Measurements from ENCODE around the gene PLAC1.

PLAC1 gene

DNA sequence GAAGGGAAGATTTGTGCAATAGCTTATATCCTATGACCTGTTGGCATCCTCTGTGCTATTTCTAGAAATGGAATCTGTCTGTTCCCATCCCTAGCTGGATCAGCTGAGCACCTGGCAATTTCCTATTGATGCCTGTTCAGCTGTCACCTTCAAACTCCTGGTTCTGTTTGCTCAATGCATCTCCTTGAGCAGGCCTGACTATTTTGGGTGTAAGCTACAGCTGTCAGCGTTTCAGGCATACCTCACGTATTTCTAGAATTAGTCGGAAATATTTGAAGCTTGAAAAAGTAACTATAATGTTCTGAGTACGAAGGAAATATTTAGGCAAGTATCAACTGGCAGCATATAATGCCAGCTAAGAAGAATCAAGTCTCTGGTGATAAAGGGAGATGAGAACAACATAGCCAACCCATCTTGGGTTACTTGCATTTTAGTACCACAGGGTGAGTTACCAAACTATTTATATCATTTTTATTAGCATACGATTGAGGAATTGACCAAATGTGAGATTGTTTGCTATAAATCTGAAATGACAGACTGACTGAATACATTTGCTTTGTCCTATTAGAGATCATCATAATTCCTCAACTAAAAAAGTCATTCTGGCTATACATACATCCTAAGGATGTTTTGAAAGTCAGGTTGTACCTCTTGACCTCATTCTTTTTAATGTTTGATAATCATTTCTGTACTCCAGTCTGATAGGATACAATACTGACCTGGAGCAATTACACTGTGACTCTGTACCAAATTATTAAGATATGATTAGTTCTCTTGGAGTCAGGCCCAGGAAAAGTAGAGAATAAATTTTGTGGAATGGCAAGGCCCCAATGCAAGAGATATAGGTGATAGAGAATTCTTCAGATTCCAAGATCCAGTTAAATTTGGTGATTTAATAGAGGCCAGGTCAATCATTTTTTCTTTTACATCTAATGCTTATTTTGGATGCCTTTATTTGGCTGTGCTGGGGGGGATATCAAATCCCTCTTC is 36.4 kb upstream of the PLAC1 start:
- Histone ChIP-seq H3K27ac (ENCODE audit: low read depth, low read length) (no peak overlapping the region), H3K27me3 (ENCODE audit: control insufficient read depth, low read length) (no peaks in the 10 kb centered on the region)
- TF ChIP-seq, protein P1, sequence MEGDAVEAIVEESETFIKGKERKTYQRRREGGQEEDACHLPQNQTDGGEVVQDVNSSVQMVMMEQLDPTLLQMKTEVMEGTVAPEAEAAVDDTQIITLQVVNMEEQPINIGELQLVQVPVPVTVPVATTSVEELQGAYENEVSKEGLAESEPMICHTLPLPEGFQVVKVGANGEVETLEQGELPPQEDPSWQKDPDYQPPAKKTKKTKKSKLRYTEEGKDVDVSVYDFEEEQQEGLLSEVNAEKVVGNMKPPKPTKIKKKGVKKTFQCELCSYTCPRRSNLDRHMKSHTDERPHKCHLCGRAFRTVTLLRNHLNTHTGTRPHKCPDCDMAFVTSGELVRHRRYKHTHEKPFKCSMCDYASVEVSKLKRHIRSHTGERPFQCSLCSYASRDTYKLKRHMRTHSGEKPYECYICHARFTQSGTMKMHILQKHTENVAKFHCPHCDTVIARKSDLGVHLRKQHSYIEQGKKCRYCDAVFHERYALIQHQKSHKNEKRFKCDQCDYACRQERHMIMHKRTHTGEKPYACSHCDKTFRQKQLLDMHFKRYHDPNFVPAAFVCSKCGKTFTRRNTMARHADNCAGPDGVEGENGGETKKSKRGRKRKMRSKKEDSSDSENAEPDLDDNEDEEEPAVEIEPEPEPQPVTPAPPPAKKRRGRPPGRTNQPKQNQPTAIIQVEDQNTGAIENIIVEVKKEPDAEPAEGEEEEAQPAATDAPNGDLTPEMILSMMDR (IDR thresholded peaks at IDR 0.05; ENCODE audit: low read depth, low read length, poor library complexity, severe bottlenecking): no peak
- TF ChIP-seq EZH2phosphoT487 (IDR thresholded peaks at IDR 0.05; ENCODE audit: borderline replicate concordance, low read length): no peak

DNA sequence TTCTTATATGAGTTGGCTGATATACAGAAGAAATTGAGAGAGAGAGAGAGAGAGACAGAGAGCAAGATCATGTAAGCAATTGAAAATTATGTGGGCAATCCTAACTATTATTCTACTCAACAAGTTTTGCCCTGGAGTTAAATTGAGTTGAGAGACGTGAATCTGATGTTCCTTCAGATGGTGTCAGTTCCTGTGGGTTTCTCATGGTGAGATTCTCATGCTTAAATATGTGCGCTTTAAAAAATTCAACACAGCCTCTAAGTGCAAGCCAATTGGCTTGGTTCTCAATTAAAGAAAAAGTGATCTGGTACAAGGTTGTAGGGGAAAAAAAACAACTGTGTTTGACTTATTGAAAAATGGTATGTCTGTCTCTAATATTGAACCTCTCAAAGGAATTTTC is 35.4 kb upstream of the PLAC1 start:
- Histone ChIP-seq H3K36me3 (ENCODE audit: control insufficient read depth, low read length) (no peaks in the 10 kb centered on the region), H3F3A (ENCODE audit: control insufficient read depth, insufficient read depth) (no peaks in the 10 kb centered on the region), H3K9me2 (replicated peaks; ENCODE audit: control insufficient read depth, low read length) (no peaks in the 10 kb centered on the region), H4K20me1 (ENCODE audit: control insufficient read depth, insufficient read depth, low read depth, low read length) (no peaks in the 10 kb centered on the region), H3K9me3 (ENCODE audit: control insufficient read depth, insufficient read depth, low read length) (no peaks in the 10 kb centered on the region), H3K79me2 (ENCODE audit: control insufficient read depth, low read length) (no peaks in the 10 kb centered on the region), H3K4me2 (ENCODE audit: low read length) (no peak overlapping the region), H3K4me3 (ENCODE audit: low read length) (no peak overlapping the region), H3K4me1 (ENCODE audit: control insufficient read depth, low read length) (no peaks in the 10 kb centered on the region), H3K27ac (ENCODE audit: low read depth, low read length) (no peak overlapping the region), H3K27me3 (ENCODE audit: control insufficient read depth, low read length) (no peaks in the 10 kb centered on the region)
- TF ChIP-seq, protein P1 (IDR thresholded peaks at IDR 0.05; ENCODE audit: low read depth, low read length, poor library complexity, severe bottlenecking): no peak
- TF ChIP-seq EZH2phosphoT487 (IDR thresholded peaks at IDR 0.05; ENCODE audit: borderline replicate concordance, low read length): no peak

More for the DNA sequence above, 36.4 kb upstream of the PLAC1 start:
- no peak overlapping the region for H3K4me3 ChIP-seq (ENCODE audit: low read length)
- no peak overlapping the region for H3K4me2 ChIP-seq (ENCODE audit: low read length)
- H3K9me2 ChIP-seq (replicated peaks; ENCODE audit: control insufficient read depth, low read length): no peaks in the 10 kb centered on the region
- H3K36me3 ChIP-seq (ENCODE audit: control insufficient read depth, low read length): no peaks in the 10 kb centered on the region
- no peaks in the 10 kb centered on the region for H4K20me1 ChIP-seq (ENCODE audit: control insufficient read depth, insufficient read depth, low read depth, low read length)
- H3F3A ChIP-seq (ENCODE audit: control insufficient read depth, insufficient read depth): no peaks in the 10 kb centered on the region
- H3K4me1 ChIP-seq (ENCODE audit: control insufficient read depth, low read length): no peaks in the 10 kb centered on the region
- no peaks in the 10 kb centered on the region for H3K79me2 ChIP-seq (ENCODE audit: control insufficient read depth, low read length)
- no peaks in the 10 kb centered on the region for H3K9me3 ChIP-seq (ENCODE audit: control insufficient read depth, insufficient read depth, low read length)

DNA sequence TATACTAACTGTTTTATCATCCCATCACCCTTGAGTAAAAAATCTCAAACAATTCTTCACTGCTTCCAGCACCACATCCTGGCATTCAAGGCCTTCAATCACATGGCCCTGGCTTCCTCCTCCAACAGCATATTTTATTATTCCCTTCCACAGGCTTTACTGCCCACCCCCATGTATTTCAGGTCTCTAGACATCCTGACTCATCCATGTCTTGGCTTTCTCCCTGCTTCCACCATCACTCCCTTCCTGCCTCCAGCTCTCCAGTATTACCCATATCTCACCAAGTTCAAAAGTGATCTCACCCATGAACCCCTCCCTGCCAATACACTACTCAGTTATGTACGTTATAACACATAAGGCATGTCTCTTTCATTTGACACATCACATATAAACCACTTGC is 34.7 kb upstream of the PLAC1 start:
- no peaks in the 10 kb centered on the region for H3F3A ChIP-seq (ENCODE audit: control insufficient read depth, insufficient read depth)
- H3K9me2 ChIP-seq (replicated peaks; ENCODE audit: control insufficient read depth, low read length): no peaks in the 10 kb centered on the region
- H3K9me3 ChIP-seq (ENCODE audit: control insufficient read depth, insufficient read depth, low read length): no peaks in the 10 kb centered on the region
- H3K4me2 ChIP-seq (ENCODE audit: low read length): no peak overlapping the region
- no peaks in the 10 kb centered on the region for H3K79me2 ChIP-seq (ENCODE audit: control insufficient read depth, low read length)
- no peaks in the 10 kb centered on the region for H3K27me3 ChIP-seq (ENCODE audit: control insufficient read depth, low read length)
- no peak overlapping the region for H3K27ac ChIP-seq (ENCODE audit: low read depth, low read length)
- TF ChIP-seq, protein P1 (IDR thresholded peaks at IDR 0.05; ENCODE audit: low read depth, low read length, poor library complexity, severe bottlenecking): no peak
- no peak for TF ChIP-seq EZH2phosphoT487 (IDR thresholded peaks at IDR 0.05; ENCODE audit: borderline replicate concordance, low read length)
- no peaks in the 10 kb centered on the region for H3K36me3 ChIP-seq (ENCODE audit: control insufficient read depth, low read length)
- no peaks in the 10 kb centered on the region for H3K4me1 ChIP-seq (ENCODE audit: control insufficient read depth, low read length)
- no peak overlapping the region for H3K4me3 ChIP-seq (ENCODE audit: low read length)
- no peaks in the 10 kb centered on the region for H4K20me1 ChIP-seq (ENCODE audit: control insufficient read depth, insufficient read depth, low read depth, low read length)
